GM19043 (cell line): ENCODE results near the gene DOCK6.

ENCODE experiments used
- ATAC-seq: cut with Tn5 transposase; IDR thresholded peaks from one replicate; pipeline ENCODE4 v1.9.1; 2021; ENCODE audit warnings: low read depth; ENCODE audit not compliant: unreplicated experiment

Gene DOCK6

DNA sequence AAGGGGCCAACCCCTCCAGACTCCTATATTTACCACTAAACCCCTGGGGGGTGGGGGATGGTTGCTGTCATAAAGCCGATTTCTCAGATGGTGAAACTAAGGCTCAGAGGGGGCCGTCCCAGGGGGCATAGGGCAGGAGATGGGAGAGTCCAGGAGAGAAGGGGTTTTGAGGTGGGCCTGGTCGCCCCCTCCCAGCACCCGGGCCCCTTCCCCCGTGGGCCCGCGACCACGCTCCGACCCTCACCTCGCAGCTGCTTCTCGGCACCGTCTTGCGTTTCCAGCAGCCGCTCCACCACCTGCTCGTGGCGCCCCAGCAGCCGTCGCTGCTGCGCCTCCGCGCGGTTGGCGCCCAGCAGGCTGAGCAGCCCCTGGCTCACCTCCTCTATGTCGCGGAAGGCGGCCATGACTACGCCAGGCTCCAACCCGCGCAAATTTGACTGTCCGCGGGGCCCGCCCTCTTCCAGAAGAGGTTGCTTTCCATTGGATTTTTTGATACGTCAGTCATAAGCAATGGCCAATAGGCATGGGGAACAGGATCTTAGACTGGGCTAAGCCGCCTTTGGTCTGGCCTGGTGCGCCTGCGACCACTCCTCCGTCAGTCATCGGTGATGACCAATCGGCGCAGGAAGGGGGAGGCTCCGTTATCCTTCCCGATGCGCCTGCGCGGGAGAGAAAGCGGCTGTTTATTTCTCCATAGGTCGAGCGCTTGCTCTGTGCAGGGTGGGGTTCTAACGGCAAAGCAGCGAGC is 106.8 kb downstream of the DOCK6 start, which contains the start of gene SPC24:
Gene SPC24 (minus strand): TSS at position 410 of the 748 bp plus-strand sequence. CDS start 6 bp downstream, at position 404.
- peak; percentile 98 for ATAC-seq

DNA sequence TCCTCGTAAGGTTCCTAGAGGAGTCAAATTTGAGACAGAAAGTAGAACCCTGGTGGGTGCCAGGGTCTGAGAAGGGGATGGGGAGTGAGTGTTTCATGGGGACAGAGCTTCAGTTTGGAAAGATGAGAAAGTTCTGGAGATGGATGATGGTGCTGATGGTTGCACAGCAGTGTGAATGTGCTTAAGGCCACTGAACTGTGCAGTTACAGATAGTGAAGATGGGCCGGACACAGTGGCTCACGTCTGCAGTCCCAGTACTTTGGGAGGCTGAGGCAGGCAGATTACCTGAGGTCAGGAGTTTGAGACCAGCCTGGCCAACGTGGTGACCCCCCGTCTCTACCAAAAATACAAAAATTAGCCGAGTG is 107.7 kb downstream of the DOCK6 start:
- no peak for ATAC-seq

DNA sequence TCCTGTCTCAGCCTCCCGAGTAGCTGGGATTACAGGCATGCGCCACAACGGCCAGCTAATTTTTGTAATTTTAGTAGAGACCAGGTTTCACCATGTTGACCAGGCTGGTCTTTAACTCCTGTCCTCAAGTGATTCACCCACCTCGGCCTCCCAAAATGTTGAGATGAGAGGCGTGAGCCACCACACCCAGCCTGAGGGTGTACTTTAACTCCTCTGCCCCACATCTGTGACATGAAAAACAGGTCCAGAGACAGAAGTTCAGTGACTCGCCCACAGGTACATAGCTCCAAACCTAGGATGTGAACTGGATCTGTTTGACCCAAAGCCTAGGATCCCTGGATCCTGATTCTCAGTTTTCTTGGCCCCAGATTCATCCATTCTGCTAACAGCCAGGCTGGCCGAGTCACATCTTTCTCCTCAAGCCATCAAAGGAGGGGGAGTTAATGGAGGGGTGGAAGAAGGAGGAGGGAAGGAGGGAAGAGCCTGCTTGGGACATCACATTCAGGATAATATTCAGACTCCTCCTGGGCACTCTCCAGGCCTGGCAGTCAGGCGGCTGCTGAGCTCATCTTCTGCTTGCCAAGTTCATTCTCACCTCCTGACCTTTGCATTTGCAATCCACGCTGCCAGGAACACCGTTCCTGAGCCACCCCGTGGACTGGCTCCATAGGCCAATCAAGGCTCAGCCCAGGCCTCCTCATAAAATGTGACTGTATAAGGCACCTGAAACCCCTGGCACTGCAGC is 109.8 kb downstream of the DOCK6 start:
- ATAC-seq = no peak

DNA sequence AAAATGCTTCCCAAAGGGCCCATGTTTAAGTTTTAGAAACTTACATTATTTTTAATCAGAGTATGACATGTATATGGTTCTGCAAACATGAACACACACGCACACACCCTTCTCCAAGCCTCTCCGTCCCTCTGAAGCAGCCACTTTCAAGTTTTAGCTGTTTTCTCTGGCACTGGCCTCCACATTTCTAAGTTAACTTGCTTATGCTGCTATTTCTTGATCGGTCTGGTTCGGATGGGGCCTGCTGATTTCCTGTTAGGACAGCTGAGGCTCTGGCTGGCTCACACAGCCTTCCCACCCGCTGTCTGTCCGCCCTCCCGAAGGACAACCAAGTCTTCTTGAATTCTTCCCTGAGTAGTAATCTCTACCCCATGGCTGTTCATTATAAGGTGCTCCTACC is 111.1 kb downstream of the DOCK6 start:
- no peak for ATAC-seq
